SH-SY5Y (cell line): ENCODE results near the gene TMEM183A.

Source experiments
- GATA2 ChIP-seq: IDR thresholded peaks from 2 replicates; pipeline ENCODE4 v1.6.1; 2011; ENCODE audit warnings: mild to moderate bottlenecking, low read depth, low read length
- GATA3 ChIP-seq: IDR thresholded peaks from 2 replicates; pipeline ENCODE4 v1.6.1; 2011; ENCODE audit warnings: low read depth, mild to moderate bottlenecking, low read length, moderate library complexity

GRCh38 chr1:203065986-203066385, 58.8 kb downstream of the TMEM183A start:
- TF ChIP-seq GATA2, result no peak
- no peak for TF ChIP-seq GATA3
